ENCODE measurements around the gene TMEM258. TPM values are rescaled to one million over a fixed set of nuclear protein-coding genes. Genes with fewer than 3 reads are reported as not detected.

Gene TMEM258
- total RNA-seq, 2 experiments from 2014 or later = 162 to 170 TPM

DNA sequence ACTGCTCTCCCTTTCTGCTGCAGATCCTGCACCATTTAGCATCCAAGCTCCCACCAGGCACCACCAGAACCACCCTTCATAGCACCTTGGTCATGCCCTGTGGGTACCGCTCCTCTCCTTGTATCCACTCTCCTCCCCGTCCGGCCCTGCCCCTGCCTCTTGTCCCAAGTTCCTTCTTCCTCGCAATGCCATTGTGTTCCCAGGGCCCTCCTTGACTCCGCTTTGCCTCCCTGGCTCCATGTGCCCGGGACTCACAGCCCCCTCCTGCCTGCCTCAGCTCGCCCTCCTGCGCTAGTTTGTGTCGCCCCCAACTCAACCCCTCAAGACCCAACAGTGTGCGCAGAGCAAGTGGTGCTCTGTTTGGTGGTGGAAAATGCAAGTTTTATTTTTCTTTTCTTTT, 46.5 kb upstream of the TMEM258 start:
- no peak for DNase-seq
- ATAC-seq = no peak
- Mint-ChIP-seq H3K4me1 (ENCODE audit: low read depth) (peaks cover 17% of the 10 kb centered on the region), H3K27me3 (no peaks in the 10 kb centered on the region), H3K4me3 (no peak overlapping the region), H3K9me3 (no peaks in the 10 kb centered on the region), H3K36me3 (ENCODE audit: low read depth) (peaks cover 54% of the 10 kb centered on the region), H3K27ac (no peak overlapping the region)
- CTCF ChIA-PET = no interaction called here
- POLR2A ChIA-PET = no interaction called here
- TF ChIP-seq, protein P1, sequence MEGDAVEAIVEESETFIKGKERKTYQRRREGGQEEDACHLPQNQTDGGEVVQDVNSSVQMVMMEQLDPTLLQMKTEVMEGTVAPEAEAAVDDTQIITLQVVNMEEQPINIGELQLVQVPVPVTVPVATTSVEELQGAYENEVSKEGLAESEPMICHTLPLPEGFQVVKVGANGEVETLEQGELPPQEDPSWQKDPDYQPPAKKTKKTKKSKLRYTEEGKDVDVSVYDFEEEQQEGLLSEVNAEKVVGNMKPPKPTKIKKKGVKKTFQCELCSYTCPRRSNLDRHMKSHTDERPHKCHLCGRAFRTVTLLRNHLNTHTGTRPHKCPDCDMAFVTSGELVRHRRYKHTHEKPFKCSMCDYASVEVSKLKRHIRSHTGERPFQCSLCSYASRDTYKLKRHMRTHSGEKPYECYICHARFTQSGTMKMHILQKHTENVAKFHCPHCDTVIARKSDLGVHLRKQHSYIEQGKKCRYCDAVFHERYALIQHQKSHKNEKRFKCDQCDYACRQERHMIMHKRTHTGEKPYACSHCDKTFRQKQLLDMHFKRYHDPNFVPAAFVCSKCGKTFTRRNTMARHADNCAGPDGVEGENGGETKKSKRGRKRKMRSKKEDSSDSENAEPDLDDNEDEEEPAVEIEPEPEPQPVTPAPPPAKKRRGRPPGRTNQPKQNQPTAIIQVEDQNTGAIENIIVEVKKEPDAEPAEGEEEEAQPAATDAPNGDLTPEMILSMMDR (IDR thresholded peaks at IDR 0.05) = no peak
- intact Hi-C loops (cut with micrococcal nuclease) = no loop called here

DNA sequence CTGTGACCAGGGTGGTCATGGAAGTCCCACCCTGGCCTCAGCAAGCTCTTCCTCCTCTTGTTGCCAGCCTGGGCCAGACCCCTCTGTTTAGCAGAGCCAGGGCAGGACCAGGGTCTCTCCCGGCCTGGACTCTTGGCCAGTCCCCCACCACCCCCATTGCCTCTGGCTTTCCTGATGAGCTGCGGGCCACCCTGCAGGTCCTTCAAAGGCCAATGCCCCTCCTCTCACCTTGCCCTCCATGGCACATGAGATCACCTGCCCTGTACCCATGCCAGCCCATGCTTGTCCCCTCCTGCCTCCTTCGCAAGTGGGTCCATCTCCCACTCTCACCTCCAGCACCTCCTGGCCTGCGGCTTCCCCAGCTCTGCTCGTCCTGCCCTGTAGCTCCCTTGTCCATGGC, 46.1 kb upstream of the TMEM258 start:
- TF ChIP-seq, protein P1 (IDR thresholded peaks at IDR 0.05) = no peak
- Mint-ChIP-seq H3K9me3 (no peaks in the 10 kb centered on the region), H3K4me3 (no peak overlapping the region), H3K4me1 (ENCODE audit: low read depth) (peaks cover 21% of the 10 kb centered on the region), H3K36me3 (ENCODE audit: low read depth) (peaks cover 58% of the 10 kb centered on the region), H3K27ac (no peak overlapping the region), H3K27me3 (no peaks in the 10 kb centered on the region)
- ChIA-PET POLR2A (no interaction called here), CTCF (no interaction called here)
- intact Hi-C loops (cut with micrococcal nuclease) = no loop called here
- ATAC-seq (no peak), DNase-seq (no peak)

DNA sequence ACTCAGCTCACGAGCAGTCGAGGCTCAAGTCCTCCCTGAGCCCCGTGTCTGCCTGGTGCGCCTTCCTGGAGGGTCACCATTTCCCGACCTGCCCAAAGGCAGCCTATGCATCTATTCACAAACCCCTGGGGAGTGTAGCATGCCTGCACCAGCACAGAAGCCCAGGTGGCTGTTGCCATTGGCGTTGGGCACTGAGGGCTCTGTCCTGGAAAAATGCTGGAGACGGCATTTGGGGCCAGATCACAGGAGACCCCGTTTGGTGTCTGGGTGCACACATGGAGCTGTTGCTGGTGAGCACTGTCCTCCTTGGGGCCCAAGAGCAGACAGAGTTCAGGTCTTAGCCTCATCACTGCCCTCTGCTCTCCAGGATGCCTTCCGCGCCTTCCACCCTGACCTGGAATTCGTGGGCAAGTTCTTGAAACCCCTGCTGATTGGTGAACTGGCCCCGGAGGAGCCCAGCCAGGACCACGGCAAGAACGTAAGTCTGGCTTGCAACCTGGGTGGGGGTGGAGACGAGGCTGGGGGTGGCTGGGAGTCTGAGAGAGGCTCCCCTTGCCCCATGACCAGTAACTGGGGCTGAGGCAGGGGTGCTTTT, 45.1 kb upstream of the TMEM258 start:
- ATAC-seq (no peak), DNase-seq (no peak)
- POLR2A ChIA-PET = no interaction called here
- Mint-ChIP-seq H3K9me3 (no peaks in the 10 kb centered on the region), H3K27me3 (no peaks in the 10 kb centered on the region), H3K36me3 (ENCODE audit: low read depth) (peaks cover 58% of the 10 kb centered on the region), H3K27ac (no peak overlapping the region), H3K4me1 (ENCODE audit: low read depth) (peaks cover 30% of the 10 kb centered on the region), H3K4me3 (no peak overlapping the region)
- TF ChIP-seq, protein P1 (IDR thresholded peaks at IDR 0.05) = no peak
- intact Hi-C loops (cut with micrococcal nuclease) = no loop called here
- CTCF ChIA-PET = no interaction called here

DNA sequence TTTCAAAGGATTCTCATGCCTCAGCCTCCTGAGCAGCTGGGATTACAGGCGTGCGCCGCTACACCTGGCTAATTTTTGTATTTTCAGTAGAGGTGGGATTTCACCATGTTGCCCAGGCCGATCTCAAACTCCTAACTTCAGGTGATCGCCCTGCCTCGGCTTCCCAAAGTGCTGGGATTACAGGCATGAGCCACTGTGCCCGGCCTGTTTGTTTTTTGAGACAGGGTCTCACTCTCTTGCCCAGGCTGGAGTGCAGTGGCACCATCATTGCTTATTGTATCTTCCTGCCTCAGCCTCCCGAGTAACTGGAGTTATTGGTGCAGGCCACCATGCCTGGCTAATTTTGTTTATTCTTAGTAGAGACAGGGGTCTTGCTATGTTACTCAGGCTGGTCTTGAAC, 43.8 kb upstream of the TMEM258 start:
- no peak for ATAC-seq
- no peak for DNase-seq
- H3K9me3 Mint-ChIP-seq = no peaks in the 10 kb centered on the region
- H3K4me1 Mint-ChIP-seq (ENCODE audit: low read depth) = peaks cover 39% of the 10 kb centered on the region
- CTCF ChIA-PET = interaction anchor here (0.6 to 1.5 kb wide), 3 partner anchors 39 to 271 kb away, joined by 3 to 6 read pairs (median 4); no protein-coding TSS in a partner anchor
- no peak overlapping the region for H3K4me3 Mint-ChIP-seq
- H3K27ac Mint-ChIP-seq = peak overlapping the region; percentile 68
- POLR2A ChIA-PET = interaction anchor here (1.2 kb wide), 1 partner anchor 25 kb away, joined by 3 read pairs; no protein-coding TSS in a partner anchor
- peaks cover 1% of the 10 kb centered on the region for H3K27me3 Mint-ChIP-seq
- intact Hi-C loops (cut with micrococcal nuclease) = no loop called here
- TF ChIP-seq, protein P1 (IDR thresholded peaks at IDR 0.05) = no peak
- peaks cover 53% of the 10 kb centered on the region for H3K36me3 Mint-ChIP-seq (ENCODE audit: low read depth)

DNA sequence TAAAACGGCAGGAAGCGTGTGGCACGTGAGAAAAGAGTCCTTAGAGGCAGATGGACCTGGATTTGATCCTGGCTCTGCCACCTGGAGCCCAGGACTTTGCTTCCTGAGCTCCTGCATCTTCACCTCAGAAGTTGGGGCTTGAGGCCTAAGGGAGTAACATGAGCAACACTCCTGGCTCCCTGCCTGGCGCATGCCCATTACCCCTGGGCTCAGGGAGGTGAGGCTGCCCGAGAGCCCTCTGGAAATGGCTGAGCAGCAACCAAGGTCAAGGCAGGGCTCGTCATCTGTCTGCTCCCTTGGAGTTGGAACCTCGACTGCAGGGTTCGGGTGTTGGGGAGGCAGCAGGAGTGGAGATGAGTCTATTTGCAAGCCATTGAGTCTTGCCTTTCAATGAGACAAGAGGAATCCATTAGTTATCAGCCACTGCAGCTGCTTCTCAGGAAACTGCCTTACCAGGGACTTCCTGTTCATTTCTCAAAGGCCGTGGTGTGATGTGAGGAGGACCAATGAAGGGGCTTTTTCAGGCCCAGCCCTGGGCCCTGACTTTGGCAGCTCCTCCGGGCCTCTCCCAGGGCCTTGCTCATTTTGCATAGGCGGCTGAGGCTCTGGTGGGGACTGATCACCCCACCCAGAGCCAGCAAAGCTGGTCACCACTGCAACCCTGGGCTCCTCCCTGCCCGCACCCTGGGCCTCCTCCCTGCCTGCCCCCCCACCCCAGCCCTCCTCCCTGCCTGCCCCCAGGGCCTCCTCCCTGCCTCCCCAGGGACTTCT, 42.1 kb upstream of the TMEM258 start:
- H3K27ac Mint-ChIP-seq = peak overlapping the region; percentile 93
- DNase-seq (peak; percentile 89), ATAC-seq (peak; percentile 99)
- ChIA-PET CTCF (interaction anchor here (0.9 to 2.2 kb wide), 7 partner anchors 14 to 498 kb away, joined by 3 to 11 read pairs (median 3); partner anchors contain the start of gene FADS1), POLR2A (interaction anchor here (0.8 to 2.4 kb wide), 5 partner anchors 11 to 138 kb away, joined by 3 to 22 read pairs (median 7); partner anchors contain the start of genes FADS1, FEN1 and TMEM258)
- TF ChIP-seq, protein P1 (IDR thresholded peaks at IDR 0.05) = no peak
- H3K9me3 Mint-ChIP-seq = no peaks in the 10 kb centered on the region
- peak overlapping the region; percentile 43 for H3K4me3 Mint-ChIP-seq
- intact Hi-C loops (cut with micrococcal nuclease) = no loop called here
- peaks cover 7% of the 10 kb centered on the region for H3K27me3 Mint-ChIP-seq
- H3K4me1 Mint-ChIP-seq (ENCODE audit: low read depth) = peaks cover 50% of the 10 kb centered on the region
- peaks cover 51% of the 10 kb centered on the region for H3K36me3 Mint-ChIP-seq (ENCODE audit: low read depth)
